H1 (cell line): ENCODE results near the gene PAQR5. TPM values are rescaled to one million over a fixed set of nuclear protein-coding genes. Genes with fewer than 3 reads are reported as not detected.

ENCODE experiments used
- CEBPB ChIP-seq: IDR thresholded peaks from 2 replicates; pipeline ENCODE4 v1.6.1; 2012; ENCODE audit warnings: low read depth, low read length
- MAFK ChIP-seq: IDR thresholded peaks from 2 replicates; pipeline ENCODE4 v1.6.1; 2012; ENCODE audit warnings: low read depth, mild to moderate bottlenecking, improper control_type of control experiment, low read length
- NANOG ChIP-seq: IDR thresholded peaks from 2 replicates; pipeline ENCODE4 v1.6.1; 2011; ENCODE audit warnings: low read length, low read depth, mild to moderate bottlenecking, inconsistent platforms; ENCODE audit not compliant: insufficient read depth, poor library complexity, severe bottlenecking
- POLR2A ChIP-seq, 2 experiments: IDR thresholded peaks; 1 replicate in 1 of 2; 2 replicates in 1 of 2; pipeline ENCODE4 v1.6.1; 2011; ENCODE audit warnings: low read depth in 2 of 2, low read length in 2 of 2, mild to moderate bottlenecking in 2 of 2; ENCODE audit errors: control extremely low read depth in 1 of 2
- RFX5 ChIP-seq: IDR thresholded peaks from 2 replicates; pipeline ENCODE4 v1.6.1; 2011; ENCODE audit warnings: low read depth, low read length, improper control_type of control experiment, borderline replicate concordance
- RNF2 ChIP-seq: fragments of 200-900, 300-1000 bp; sonication (generic); IDR thresholded peaks from 2 replicates; pipeline ENCODE4 v1.7.1; 2016; ENCODE audit warnings: borderline replicate concordance, low read depth, mild to moderate bottlenecking, antibody characterized with exemption, low read length; ENCODE audit not compliant: poor library complexity, severe bottlenecking; ENCODE audit errors: missing control alignments
- SIX5 ChIP-seq: IDR thresholded peaks from 2 replicates; pipeline ENCODE4 v1.6.1; 2011; ENCODE audit warnings: mild to moderate bottlenecking, low read depth, low read length
- SP2 ChIP-seq: IDR thresholded peaks from 2 replicates; pipeline ENCODE4 v1.6.1; 2012; ENCODE audit warnings: mild to moderate bottlenecking, low read length, inconsistent platforms
- polyA plus RNA-seq, 7 experiments: library from polyadenylated mRNA; depleted of rRNA in 3 of 7; stranded (reverse) in 5 of 7; unstranded in 2 of 7; fragments of >200 nt in 5 of 7; fragments of 200-250 nt in 2 of 7; gene quantifications; 1 replicate in 5 of 7; 2 replicates in 1 of 7; 4 replicates in 1 of 7; pipeline versions ENCODE4 v1.2.1 to v1.2.3, GENCODE V29; 2011 to 2013; ENCODE audit warnings: missing spikeins in 2 of 7, mixed read lengths in 2 of 7
- total RNA-seq: library from RNA; stranded (reverse); fragmentation: NEBNext Ultra II Directional; extraction: Animal tissue kit (Norgen Biotek cat#: 25700); gene quantifications from 2 replicates; pipeline ENCODE4 v1.2.1, GENCODE V29; 2021
- TF ChIP-seq, protein P1 (sequence below): fragments of 300-600 bp; sonication (generic); IDR thresholded peaks from 2 replicates; pipeline ENCODE4 v1.7.1; 2012; ENCODE audit warnings: low read length, moderate library complexity, mild to moderate bottlenecking, inconsistent platforms; ENCODE audit not compliant: insufficient replicate concordance
- TF ChIP-seq, protein P2 (sequence below): IDR thresholded peaks from 2 replicates; pipeline ENCODE4 v1.6.1; 2011; ENCODE audit warnings: low read depth, mild to moderate bottlenecking, low read length; ENCODE audit not compliant: insufficient read depth

PAQR5 gene
- total and polyA plus RNA-seq, 2 of the 8 experiments (the other 6 are each of a cell fraction or from before 2014, with no cell fraction given) = 8.7 to 18.1 TPM

DNA sequence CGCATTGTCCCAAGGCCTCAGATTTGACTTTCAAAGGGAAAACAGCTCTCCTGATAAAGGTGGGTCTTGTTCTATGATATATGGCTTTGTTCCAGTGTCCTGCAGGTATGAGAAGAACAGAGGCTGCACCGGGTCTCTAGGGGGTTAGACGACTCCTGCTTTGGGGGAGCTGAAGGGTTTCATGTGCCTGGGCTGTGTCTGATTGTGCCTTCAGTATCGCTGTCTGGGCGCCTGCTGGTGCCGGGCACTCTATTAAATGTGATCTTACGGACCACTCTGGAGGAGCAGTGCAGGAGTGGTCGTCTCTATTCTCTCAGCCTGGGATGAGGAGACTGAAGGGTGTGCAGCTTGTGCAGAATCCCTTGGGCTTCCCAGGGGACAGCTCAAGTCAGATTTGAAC lies 16.0 kb downstream of the PAQR5 start (continued):
- TF ChIP-seq, protein P1, sequence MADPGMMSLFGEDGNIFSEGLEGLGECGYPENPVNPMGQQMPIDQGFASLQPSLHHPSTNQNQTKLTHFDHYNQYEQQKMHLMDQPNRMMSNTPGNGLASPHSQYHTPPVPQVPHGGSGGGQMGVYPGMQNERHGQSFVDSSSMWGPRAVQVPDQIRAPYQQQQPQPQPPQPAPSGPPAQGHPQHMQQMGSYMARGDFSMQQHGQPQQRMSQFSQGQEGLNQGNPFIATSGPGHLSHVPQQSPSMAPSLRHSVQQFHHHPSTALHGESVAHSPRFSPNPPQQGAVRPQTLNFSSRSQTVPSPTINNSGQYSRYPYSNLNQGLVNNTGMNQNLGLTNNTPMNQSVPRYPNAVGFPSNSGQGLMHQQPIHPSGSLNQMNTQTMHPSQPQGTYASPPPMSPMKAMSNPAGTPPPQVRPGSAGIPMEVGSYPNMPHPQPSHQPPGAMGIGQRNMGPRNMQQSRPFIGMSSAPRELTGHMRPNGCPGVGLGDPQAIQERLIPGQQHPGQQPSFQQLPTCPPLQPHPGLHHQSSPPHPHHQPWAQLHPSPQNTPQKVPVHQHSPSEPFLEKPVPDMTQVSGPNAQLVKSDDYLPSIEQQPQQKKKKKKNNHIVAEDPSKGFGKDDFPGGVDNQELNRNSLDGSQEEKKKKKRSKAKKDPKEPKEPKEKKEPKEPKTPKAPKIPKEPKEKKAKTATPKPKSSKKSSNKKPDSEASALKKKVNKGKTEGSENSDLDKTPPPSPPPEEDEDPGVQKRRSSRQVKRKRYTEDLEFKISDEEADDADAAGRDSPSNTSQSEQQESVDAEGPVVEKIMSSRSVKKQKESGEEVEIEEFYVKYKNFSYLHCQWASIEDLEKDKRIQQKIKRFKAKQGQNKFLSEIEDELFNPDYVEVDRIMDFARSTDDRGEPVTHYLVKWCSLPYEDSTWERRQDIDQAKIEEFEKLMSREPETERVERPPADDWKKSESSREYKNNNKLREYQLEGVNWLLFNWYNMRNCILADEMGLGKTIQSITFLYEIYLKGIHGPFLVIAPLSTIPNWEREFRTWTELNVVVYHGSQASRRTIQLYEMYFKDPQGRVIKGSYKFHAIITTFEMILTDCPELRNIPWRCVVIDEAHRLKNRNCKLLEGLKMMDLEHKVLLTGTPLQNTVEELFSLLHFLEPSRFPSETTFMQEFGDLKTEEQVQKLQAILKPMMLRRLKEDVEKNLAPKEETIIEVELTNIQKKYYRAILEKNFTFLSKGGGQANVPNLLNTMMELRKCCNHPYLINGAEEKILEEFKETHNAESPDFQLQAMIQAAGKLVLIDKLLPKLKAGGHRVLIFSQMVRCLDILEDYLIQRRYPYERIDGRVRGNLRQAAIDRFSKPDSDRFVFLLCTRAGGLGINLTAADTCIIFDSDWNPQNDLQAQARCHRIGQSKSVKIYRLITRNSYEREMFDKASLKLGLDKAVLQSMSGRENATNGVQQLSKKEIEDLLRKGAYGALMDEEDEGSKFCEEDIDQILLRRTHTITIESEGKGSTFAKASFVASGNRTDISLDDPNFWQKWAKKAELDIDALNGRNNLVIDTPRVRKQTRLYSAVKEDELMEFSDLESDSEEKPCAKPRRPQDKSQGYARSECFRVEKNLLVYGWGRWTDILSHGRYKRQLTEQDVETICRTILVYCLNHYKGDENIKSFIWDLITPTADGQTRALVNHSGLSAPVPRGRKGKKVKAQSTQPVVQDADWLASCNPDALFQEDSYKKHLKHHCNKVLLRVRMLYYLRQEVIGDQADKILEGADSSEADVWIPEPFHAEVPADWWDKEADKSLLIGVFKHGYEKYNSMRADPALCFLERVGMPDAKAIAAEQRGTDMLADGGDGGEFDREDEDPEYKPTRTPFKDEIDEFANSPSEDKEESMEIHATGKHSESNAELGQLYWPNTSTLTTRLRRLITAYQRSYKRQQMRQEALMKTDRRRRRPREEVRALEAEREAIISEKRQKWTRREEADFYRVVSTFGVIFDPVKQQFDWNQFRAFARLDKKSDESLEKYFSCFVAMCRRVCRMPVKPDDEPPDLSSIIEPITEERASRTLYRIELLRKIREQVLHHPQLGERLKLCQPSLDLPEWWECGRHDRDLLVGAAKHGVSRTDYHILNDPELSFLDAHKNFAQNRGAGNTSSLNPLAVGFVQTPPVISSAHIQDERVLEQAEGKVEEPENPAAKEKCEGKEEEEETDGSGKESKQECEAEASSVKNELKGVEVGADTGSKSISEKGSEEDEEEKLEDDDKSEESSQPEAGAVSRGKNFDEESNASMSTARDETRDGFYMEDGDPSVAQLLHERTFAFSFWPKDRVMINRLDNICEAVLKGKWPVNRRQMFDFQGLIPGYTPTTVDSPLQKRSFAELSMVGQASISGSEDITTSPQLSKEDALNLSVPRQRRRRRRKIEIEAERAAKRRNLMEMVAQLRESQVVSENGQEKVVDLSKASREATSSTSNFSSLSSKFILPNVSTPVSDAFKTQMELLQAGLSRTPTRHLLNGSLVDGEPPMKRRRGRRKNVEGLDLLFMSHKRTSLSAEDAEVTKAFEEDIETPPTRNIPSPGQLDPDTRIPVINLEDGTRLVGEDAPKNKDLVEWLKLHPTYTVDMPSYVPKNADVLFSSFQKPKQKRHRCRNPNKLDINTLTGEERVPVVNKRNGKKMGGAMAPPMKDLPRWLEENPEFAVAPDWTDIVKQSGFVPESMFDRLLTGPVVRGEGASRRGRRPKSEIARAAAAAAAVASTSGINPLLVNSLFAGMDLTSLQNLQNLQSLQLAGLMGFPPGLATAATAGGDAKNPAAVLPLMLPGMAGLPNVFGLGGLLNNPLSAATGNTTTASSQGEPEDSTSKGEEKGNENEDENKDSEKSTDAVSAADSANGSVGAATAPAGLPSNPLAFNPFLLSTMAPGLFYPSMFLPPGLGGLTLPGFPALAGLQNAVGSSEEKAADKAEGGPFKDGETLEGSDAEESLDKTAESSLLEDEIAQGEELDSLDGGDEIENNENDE = no peak
- TF ChIP-seq, protein P2, sequence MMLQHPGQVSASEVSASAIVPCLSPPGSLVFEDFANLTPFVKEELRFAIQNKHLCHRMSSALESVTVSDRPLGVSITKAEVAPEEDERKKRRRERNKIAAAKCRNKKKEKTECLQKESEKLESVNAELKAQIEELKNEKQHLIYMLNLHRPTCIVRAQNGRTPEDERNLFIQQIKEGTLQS = no peak
- TF ChIP-seq MAFK (no peak), SP2 (no peak), CEBPB (no peak), RFX5 (no peak), RNF2 (no peak), SIX5 (no peak), POLR2A (IDR thresholded peaks at IDR 0.05; ENCODE audit: control extremely low read depth in 1 of 2, low read depth in 2 of 2, low read length in 2 of 2) (no peak), NANOG (no peak)
